Measurements from ENCODE around the gene VIT.

Gene VIT

DNA sequence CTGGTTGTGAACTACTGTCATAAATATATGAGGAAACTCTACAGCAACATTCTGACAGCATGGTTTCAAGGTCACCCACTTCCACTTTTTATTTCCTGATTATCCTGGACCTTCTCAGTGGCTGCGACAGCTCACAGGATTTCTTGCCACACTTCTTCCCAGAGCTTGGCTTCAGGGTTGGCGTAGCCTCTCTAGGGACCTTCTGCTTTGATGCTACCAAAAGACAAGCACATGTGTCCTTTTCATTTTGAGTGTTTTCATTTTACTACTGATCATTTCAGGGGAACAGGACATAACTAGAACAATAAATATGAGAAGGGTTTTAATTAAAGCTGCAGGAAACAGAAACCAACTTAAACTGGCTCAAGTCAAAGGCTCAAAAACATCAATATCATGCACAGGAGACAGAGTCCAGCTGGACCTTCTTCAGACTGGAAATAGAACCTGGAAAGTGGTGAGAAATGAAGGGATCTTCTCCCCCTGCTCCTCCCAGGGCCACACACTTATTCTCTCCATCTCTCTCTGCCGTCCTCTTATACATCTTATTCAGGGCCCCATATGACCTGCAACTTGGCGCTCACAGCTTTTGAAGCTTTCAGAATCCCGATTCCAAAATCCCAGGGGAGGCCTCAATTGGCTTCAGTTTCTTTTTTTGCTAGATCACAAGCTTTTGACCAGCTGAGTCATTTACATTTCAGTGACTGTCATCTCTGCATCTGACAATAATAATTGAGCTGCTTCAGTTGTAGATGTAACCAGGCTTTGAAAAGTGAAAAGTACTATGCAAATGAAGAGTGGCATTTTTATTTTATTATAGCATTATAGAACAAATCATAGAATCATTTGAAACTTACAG is 9.7 kb downstream of the VIT start:
- TF ChIP-seq TEAD4 (IDR thresholded peaks at IDR 0.05) (no peak), CREB1 (IDR thresholded peaks at IDR 0.05; ENCODE audit: low read depth) (no peak), FOXM1 (IDR thresholded peaks at IDR 0.05; ENCODE audit: borderline replicate concordance, low read depth) (no peak), EP300 (IDR thresholded peaks at IDR 0.05; ENCODE audit: borderline replicate concordance) (no peak), TAF1 (IDR thresholded peaks at IDR 0.05; ENCODE audit: low read depth) (no peak), EGR1 (IDR thresholded peaks at IDR 0.05) (no peak), RAD21 (IDR thresholded peaks at IDR 0.05; ENCODE audit: low read depth) (no peak), TCF12 (IDR thresholded peaks at IDR 0.05; ENCODE audit: low read depth) (no peak), ZBTB7A (IDR thresholded peaks at IDR 0.05; ENCODE audit: low read depth) (no peak), YY1 (IDR thresholded peaks at IDR 0.05; ENCODE audit: low read depth) (no peak), NFIC (IDR thresholded peaks at IDR 0.05) (no peak), CEBPB (IDR thresholded peaks at IDR 0.05) (no peak)
- TF ChIP-seq, protein P1, sequence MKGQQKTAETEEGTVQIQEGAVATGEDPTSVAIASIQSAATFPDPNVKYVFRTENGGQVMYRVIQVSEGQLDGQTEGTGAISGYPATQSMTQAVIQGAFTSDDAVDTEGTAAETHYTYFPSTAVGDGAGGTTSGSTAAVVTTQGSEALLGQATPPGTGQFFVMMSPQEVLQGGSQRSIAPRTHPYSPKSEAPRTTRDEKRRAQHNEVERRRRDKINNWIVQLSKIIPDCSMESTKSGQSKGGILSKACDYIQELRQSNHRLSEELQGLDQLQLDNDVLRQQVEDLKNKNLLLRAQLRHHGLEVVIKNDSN (IDR thresholded peaks at IDR 0.05), result no peak
- TF ChIP-seq, protein P2, sequence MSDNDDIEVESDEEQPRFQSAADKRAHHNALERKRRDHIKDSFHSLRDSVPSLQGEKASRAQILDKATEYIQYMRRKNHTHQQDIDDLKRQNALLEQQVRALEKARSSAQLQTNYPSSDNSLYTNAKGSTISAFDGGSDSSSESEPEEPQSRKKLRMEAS (IDR thresholded peaks at IDR 0.05), result no peak
- TF ChIP-seq, protein P3, sequence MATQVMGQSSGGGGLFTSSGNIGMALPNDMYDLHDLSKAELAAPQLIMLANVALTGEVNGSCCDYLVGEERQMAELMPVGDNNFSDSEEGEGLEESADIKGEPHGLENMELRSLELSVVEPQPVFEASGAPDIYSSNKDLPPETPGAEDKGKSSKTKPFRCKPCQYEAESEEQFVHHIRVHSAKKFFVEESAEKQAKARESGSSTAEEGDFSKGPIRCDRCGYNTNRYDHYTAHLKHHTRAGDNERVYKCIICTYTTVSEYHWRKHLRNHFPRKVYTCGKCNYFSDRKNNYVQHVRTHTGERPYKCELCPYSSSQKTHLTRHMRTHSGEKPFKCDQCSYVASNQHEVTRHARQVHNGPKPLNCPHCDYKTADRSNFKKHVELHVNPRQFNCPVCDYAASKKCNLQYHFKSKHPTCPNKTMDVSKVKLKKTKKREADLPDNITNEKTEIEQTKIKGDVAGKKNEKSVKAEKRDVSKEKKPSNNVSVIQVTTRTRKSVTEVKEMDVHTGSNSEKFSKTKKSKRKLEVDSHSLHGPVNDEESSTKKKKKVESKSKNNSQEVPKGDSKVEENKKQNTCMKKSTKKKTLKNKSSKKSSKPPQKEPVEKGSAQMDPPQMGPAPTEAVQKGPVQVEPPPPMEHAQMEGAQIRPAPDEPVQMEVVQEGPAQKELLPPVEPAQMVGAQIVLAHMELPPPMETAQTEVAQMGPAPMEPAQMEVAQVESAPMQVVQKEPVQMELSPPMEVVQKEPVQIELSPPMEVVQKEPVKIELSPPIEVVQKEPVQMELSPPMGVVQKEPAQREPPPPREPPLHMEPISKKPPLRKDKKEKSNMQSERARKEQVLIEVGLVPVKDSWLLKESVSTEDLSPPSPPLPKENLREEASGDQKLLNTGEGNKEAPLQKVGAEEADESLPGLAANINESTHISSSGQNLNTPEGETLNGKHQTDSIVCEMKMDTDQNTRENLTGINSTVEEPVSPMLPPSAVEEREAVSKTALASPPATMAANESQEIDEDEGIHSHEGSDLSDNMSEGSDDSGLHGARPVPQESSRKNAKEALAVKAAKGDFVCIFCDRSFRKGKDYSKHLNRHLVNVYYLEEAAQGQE (IDR thresholded peaks at IDR 0.05; ENCODE audit: low read depth), result no peak

DNA sequence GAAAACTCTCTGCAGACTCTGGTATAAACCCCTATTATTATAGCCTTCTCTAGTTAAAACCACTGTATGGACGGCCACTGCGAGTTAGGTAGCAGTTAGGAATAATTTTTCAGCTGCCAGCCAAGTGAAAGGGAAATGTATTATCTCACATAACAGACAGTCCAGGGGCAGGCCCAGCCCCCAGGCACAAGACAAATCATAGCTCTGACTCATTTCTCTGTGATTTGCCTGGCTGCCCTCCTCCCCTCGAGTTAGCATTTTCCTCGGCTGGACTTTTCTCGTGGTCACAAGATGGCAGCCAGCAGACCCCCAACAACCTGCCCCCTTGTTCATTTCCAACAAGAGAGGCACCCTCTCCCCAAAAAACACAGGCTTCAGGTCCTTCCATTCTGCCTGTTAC is 10.5 kb downstream of the VIT start:
- TF ChIP-seq CEBPB (IDR thresholded peaks at IDR 0.05), result no peak
- no peak for TF ChIP-seq TEAD4 (IDR thresholded peaks at IDR 0.05)
- no peak for TF ChIP-seq NFIC (IDR thresholded peaks at IDR 0.05)
- TF ChIP-seq FOXM1 (IDR thresholded peaks at IDR 0.05; ENCODE audit: borderline replicate concordance, low read depth), result no peak
- no peak for TF ChIP-seq YY1 (IDR thresholded peaks at IDR 0.05; ENCODE audit: low read depth)
- TF ChIP-seq, protein P3 (IDR thresholded peaks at IDR 0.05; ENCODE audit: low read depth), result no peak
- TF ChIP-seq, protein P2 (IDR thresholded peaks at IDR 0.05), result no peak
- TF ChIP-seq RAD21 (IDR thresholded peaks at IDR 0.05; ENCODE audit: low read depth), result no peak
- no peak for TF ChIP-seq CREB1 (IDR thresholded peaks at IDR 0.05; ENCODE audit: low read depth)
- TF ChIP-seq ZBTB7A (IDR thresholded peaks at IDR 0.05; ENCODE audit: low read depth), result no peak
- TF ChIP-seq TAF1 (IDR thresholded peaks at IDR 0.05; ENCODE audit: low read depth), result no peak
- no peak for TF ChIP-seq EGR1 (IDR thresholded peaks at IDR 0.05)
- no peak for TF ChIP-seq TCF12 (IDR thresholded peaks at IDR 0.05; ENCODE audit: low read depth)
- TF ChIP-seq, protein P1 (IDR thresholded peaks at IDR 0.05), result no peak
- no peak for TF ChIP-seq EP300 (IDR thresholded peaks at IDR 0.05; ENCODE audit: borderline replicate concordance)

DNA sequence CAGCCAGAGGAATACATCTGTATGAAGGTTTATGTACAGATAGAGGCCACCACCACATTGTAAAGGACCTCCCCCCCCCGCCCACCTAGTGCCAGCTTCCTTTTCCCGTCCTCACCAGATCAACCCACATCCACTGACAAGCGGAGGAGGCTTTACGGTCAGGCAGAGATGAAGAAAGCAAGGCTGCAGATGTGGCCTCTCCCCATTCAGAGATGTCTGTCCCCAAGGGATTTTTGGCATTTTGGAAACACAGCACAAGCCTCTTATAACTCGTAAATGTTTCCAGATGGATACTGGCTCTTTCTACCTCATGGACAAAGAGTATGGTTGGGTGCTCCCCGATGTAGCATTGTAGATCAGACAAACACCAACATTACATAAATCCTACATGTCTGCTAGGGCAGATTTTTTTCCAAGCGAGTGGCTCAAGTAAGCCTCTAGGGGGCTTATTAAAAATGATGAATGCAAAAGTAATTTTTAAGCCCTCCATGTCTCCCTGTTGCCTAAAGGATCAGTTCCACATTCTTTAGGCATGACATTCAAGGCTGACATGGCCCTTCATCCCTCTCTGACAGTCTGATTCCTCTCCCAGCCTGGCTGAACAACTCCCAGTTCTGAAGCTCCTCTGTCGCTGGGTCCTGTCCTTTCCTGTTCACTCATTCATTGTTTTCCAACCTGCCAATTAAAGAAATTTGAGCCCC is 11.7 kb downstream of the VIT start:
- TF ChIP-seq, protein P2 (IDR thresholded peaks at IDR 0.05), result no peak
- TF ChIP-seq CEBPB (IDR thresholded peaks at IDR 0.05) (no peak), NFIC (IDR thresholded peaks at IDR 0.05) (no peak), EP300 (IDR thresholded peaks at IDR 0.05; ENCODE audit: borderline replicate concordance) (no peak), TCF12 (IDR thresholded peaks at IDR 0.05; ENCODE audit: low read depth) (no peak), CREB1 (IDR thresholded peaks at IDR 0.05; ENCODE audit: low read depth) (no peak), EGR1 (IDR thresholded peaks at IDR 0.05) (no peak), RAD21 (IDR thresholded peaks at IDR 0.05; ENCODE audit: low read depth) (no peak), TEAD4 (IDR thresholded peaks at IDR 0.05) (no peak), YY1 (IDR thresholded peaks at IDR 0.05; ENCODE audit: low read depth) (no peak), FOXM1 (IDR thresholded peaks at IDR 0.05; ENCODE audit: borderline replicate concordance, low read depth) (no peak), ZBTB7A (IDR thresholded peaks at IDR 0.05; ENCODE audit: low read depth) (no peak), TAF1 (IDR thresholded peaks at IDR 0.05; ENCODE audit: low read depth) (no peak)
- TF ChIP-seq, protein P3 (IDR thresholded peaks at IDR 0.05; ENCODE audit: low read depth), result no peak
- TF ChIP-seq, protein P1 (IDR thresholded peaks at IDR 0.05), result no peak

Data from Ishikawa (cell line).